ENCODE results near the gene TESMIN. TPM values are rescaled to one million over a fixed set of nuclear protein-coding genes. Genes with fewer than 3 reads are reported as not detected.

TESMIN gene
- total RNA-seq, 1 experiment from 2014 or later = 5.5 TPM

- DNase-seq (ENCODE audit: low read depth) = no peak
Observed at GRCh38 chr11:68762481-68762880, 11.2 kb upstream of the TESMIN start.

- DNase-seq (ENCODE audit: low read depth) = no peak
Observed at GRCh38 chr11:68761801-68762200, 10.5 kb upstream of the TESMIN start.

GRCh38 chr11:68759991-68760390, 8.7 kb upstream of the TESMIN start:
- no peak for DNase-seq (ENCODE audit: low read depth)

- DNase-seq (ENCODE audit: low read depth) = no peak
Observed at GRCh38 chr11:68757711-68758110, 6.4 kb upstream of the TESMIN start.

- peak; percentile 76 for DNase-seq (ENCODE audit: low read depth)
Observed at GRCh38 chr11:68756171-68756766, 4.9 kb upstream of the TESMIN start.

- no peak for DNase-seq (ENCODE audit: low read depth)
Observed at GRCh38 chr11:68753300-68753699, 2.0 kb upstream of the TESMIN start.

GRCh38 chr11:68751004-68751325, 355 bp downstream of the TESMIN start:
- DNase-seq (ENCODE audit: low read depth) = no peak

- DNase-seq (ENCODE audit: low read depth) = no peak
Observed at GRCh38 chr11:68750195-68751003, 921 bp downstream of the TESMIN start.

GRCh38 chr11:68749229-68750123, 1.8 kb downstream of the TESMIN start:
- peak; percentile 10 for DNase-seq (ENCODE audit: low read depth)

- no peak for DNase-seq (ENCODE audit: low read depth)
Observed at GRCh38 chr11:68748061-68748460, 3.3 kb downstream of the TESMIN start.

- DNase-seq (ENCODE audit: low read depth) = no peak
Observed at GRCh38 chr11:68743539-68743938, 7.8 kb downstream of the TESMIN start.

GRCh38 chr11:68741463-68741862, 9.9 kb downstream of the TESMIN start:
- DNase-seq (ENCODE audit: low read depth) = no peak

GRCh38 chr11:68735646-68736045, 15.7 kb downstream of the TESMIN start:
- DNase-seq (ENCODE audit: low read depth) = no peak

GRCh38 chr11:68735125-68735524, 16.2 kb downstream of the TESMIN start:
- DNase-seq (ENCODE audit: low read depth) = no peak

GRCh38 chr11:68734111-68734510, 17.2 kb downstream of the TESMIN start:
- DNase-seq (ENCODE audit: low read depth) = no peak

GRCh38 chr11:68727783-68728182, 23.5 kb downstream of the TESMIN start:
- DNase-seq (ENCODE audit: low read depth) = peak; percentile 21

- DNase-seq (ENCODE audit: low read depth) = no peak
Observed at GRCh38 chr11:68724293-68724692, 27.0 kb downstream of the TESMIN start.

- no peak for DNase-seq (ENCODE audit: low read depth)
Observed at GRCh38 chr11:68722143-68722542, 29.2 kb downstream of the TESMIN start.

GRCh38 chr11:68721075-68721474, 30.2 kb downstream of the TESMIN start:
- DNase-seq (ENCODE audit: low read depth) = no peak

GRCh38 chr11:68715456-68716122, 35.7 kb downstream of the TESMIN start:
- no peak for DNase-seq (ENCODE audit: low read depth)

- no peak for DNase-seq (ENCODE audit: low read depth)
Observed at GRCh38 chr11:68714060-68714856, 37.1 kb downstream of the TESMIN start.

All from M059J (cell line).